K562 (cell line): ENCODE results near the gene ACOX1. TPM values are rescaled to one million over a fixed set of nuclear protein-coding genes. Genes with fewer than 3 reads are reported as not detected.

ENCODE experiments used
- CREB1 ChIP-seq, 2 experiments: sonication (generic) in 1 of 2; formaldehyde crosslinking in 1 of 2; IDR thresholded peaks; 2 replicates each; pipeline versions ENCODE4 v1.6.1 to v1.8.0; 2012 to 2022; ENCODE audit warnings: inconsistent platforms in 1 of 2, mild to moderate bottlenecking in 1 of 2, missing genetic modification reagents in 1 of 2, moderate library complexity in 1 of 2
- EP400 ChIP-seq: fragments of 450-650 bp; IDR thresholded peaks from 2 replicates; pipeline ENCODE4 v1.6.1; 2017; ENCODE audit warnings: antibody characterized with exemption, mild to moderate bottlenecking, moderate library complexity
- GABPB2 ChIP-seq: fragments of 250-450 bp; sonication (Bioruptor Pico); conservative IDR thresholded peaks from 2 replicates; pipeline ENCODE4 v1.5.1; 2021; ENCODE audit warnings: mild to moderate bottlenecking
- HDAC6 ChIP-seq: IDR thresholded peaks from 2 replicates; pipeline ENCODE4 v1.6.1; 2012; ENCODE audit warnings: low read depth, mild to moderate bottlenecking, control low read depth, inconsistent platforms, low read length, moderate library complexity
- L3MBTL2 ChIP-seq: fragments of 450-650 bp; IDR thresholded peaks from 2 replicates; pipeline ENCODE4 v1.6.1; 2016; ENCODE audit warnings: mild to moderate bottlenecking, moderate library complexity
- MTA3 ChIP-seq: fragments of 450-650 bp; formaldehyde crosslinking; IDR thresholded peaks from 2 replicates; pipeline ENCODE4 v1.6.1; 2017; ENCODE audit warnings: mild to moderate bottlenecking, borderline replicate concordance
- NUFIP1 ChIP-seq: fragments of 450-650 bp; IDR thresholded peaks from 2 replicates; pipeline ENCODE4 v1.6.1; 2018; ENCODE audit not compliant: partially characterized antibody
- PRPF4 ChIP-seq: fragments of 200-400 bp; formaldehyde crosslinking; IDR thresholded peaks from one replicate; pipeline ENCODE4 v1.6.1; 2017; ENCODE audit warnings: low read length, low read depth, mild to moderate bottlenecking; ENCODE audit not compliant: insufficient read depth, poor library complexity, severe bottlenecking
- RBM15 ChIP-seq: fragments of 200-400 bp; formaldehyde crosslinking; IDR thresholded peaks from 2 replicates; pipeline ENCODE4 v1.6.1; 2018; ENCODE audit warnings: mild to moderate bottlenecking, low read length, moderate library complexity; ENCODE audit not compliant: insufficient read depth
- RBM22 ChIP-seq: fragments of 200-400 bp; formaldehyde crosslinking; IDR thresholded peaks from 2 replicates; pipeline ENCODE4 v1.6.1; 2018; ENCODE audit warnings: low read length, low read depth; ENCODE audit not compliant: poor library complexity, severe bottlenecking
- SNRNP70 ChIP-seq: fragments of 200-400 bp; formaldehyde crosslinking; optimal IDR thresholded peaks from 2 replicates; pipeline ENCODE3; 2017; ENCODE audit warnings: low read depth, low read length
- TBP ChIP-seq: optimal IDR thresholded peaks from 2 replicates; pipeline ENCODE3; 2011; ENCODE audit warnings: low read depth, low read length, improper control_type of control experiment
- ZBTB7A ChIP-seq: IDR thresholded peaks from 2 replicates; pipeline ENCODE4 v1.6.1; 2011; ENCODE audit warnings: low read depth, mild to moderate bottlenecking, low read length, moderate library complexity, borderline replicate concordance; ENCODE audit not compliant: control insufficient read depth
- ZFP30 ChIP-seq: fragments of 250-450 bp; sonication (Bioruptor Pico); IDR thresholded peaks from 2 replicates; pipeline ENCODE4 v1.8.0; 2022; ENCODE audit warnings: moderate library complexity, mild to moderate bottlenecking, inconsistent platforms, borderline replicate concordance
- polyA plus RNA-seq, 8 experiments: library from polyadenylated mRNA; depleted of rRNA in 4 of 8; stranded (reverse) in 5 of 8; unstranded in 3 of 8; fragments of >200 nt; fragmentation: Nextera tagmentation in 2 of 8; fragmentation: Illumina TruSeq in 1 of 8; extraction: Ambion mirVana in 2 of 8; extraction: Trizol in 1 of 8; gene quantifications; 2 replicates each; pipeline versions ENCODE4 v1.2.1 to v1.2.3, GENCODE V29; 2011 to 2014; ENCODE audit warnings: inconsistent platforms in 1 of 8, missing spikeins in 1 of 8
- total RNA-seq, 7 experiments: library from RNA; depleted of rRNA in 6 of 7; stranded (reverse); fragments of >200 nt in 6 of 7; fragmentation: Illumina TruSeq in 2 of 7; extraction: Trizol in 2 of 7; gene quantifications; 2 replicates each; pipeline versions ENCODE4 v1.2.1 to v1.2.3, GENCODE V29; 2011 to 2021; ENCODE audit warnings: low replicate concordance in 1 of 7
- TF ChIP-seq, protein P1 (sequence below), 2 experiments: fragments of 450-650 bp in 1 of 2; IDR thresholded peaks; 2 replicates each; pipeline ENCODE4 v1.6.1; 2011 to 2017; ENCODE audit warnings: low read depth in 2 of 2, antibody characterized with exemption in 1 of 2, borderline replicate concordance in 1 of 2, low read length in 1 of 2, mild to moderate bottlenecking in 1 of 2, mixed read lengths in 1 of 2; ENCODE audit not compliant: control insufficient read depth in 1 of 2
- TF ChIP-seq, protein P2 (sequence below): fragments of 250-450 bp; sonication (Bioruptor Pico); IDR thresholded peaks from 2 replicates; pipeline ENCODE4 v1.5.0; 2022; ENCODE audit warnings: mild to moderate bottlenecking
- TF ChIP-seq, protein P3 (sequence below): fragments of 450-650 bp; formaldehyde crosslinking; IDR thresholded peaks from 2 replicates; pipeline ENCODE4 v1.4.0; 2022; ENCODE audit warnings: missing genetic modification characterization
- TF ChIP-seq, protein P4 (sequence below): sonication (generic); formaldehyde crosslinking; IDR thresholded peaks from 2 replicates; pipeline ENCODE4 v1.8.1; 2023; ENCODE audit warnings: mild to moderate bottlenecking, missing genetic modification reagents

ACOX1 gene
- total and polyA plus RNA-seq, 9 of the 15 experiments (the other 6 are each of a cell fraction or from before 2014, with no cell fraction given) = 7.8 to 24.1 (median 14.5) TPM

DNA sequence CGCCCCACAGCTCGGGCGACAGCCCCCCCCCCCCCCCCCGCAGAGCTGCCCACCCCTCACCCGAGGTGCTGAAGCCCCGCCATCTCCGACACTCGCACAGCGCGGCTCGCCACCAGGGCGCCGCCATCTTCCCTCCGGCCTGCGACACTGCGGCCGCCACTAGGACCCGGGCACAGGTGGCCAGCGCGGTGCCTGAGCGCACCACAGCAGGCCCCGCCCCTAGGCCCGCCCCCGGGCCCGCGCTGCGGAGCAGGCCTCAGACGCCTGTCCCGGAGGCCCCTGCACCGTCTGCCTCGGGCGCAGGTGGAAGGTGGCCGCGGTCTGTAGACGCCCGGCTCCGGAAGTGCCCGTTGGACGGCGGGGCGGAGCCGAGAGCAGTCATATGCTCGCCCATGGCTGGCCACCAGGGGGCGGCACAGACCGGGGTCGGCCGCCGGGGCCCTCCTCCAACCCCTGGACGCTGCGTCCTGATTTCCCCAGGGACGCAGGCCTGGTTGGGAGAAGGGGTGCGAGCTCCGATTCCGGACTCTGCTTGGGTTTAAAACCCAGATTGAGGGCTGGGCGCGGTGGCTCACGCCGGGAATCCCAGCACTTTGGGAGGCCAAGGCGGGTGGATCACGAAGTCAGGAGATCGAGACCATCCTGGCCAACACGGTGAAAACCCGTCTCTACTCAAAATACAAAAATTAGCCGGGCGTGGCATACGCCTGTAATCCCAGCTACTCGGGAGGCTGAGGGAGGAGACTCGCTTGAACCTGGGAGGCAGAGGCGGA is 74.0 kb downstream of the ACOX1 start, which contains the start of gene MRPL38 (continued):
- TF ChIP-seq, protein P1, sequence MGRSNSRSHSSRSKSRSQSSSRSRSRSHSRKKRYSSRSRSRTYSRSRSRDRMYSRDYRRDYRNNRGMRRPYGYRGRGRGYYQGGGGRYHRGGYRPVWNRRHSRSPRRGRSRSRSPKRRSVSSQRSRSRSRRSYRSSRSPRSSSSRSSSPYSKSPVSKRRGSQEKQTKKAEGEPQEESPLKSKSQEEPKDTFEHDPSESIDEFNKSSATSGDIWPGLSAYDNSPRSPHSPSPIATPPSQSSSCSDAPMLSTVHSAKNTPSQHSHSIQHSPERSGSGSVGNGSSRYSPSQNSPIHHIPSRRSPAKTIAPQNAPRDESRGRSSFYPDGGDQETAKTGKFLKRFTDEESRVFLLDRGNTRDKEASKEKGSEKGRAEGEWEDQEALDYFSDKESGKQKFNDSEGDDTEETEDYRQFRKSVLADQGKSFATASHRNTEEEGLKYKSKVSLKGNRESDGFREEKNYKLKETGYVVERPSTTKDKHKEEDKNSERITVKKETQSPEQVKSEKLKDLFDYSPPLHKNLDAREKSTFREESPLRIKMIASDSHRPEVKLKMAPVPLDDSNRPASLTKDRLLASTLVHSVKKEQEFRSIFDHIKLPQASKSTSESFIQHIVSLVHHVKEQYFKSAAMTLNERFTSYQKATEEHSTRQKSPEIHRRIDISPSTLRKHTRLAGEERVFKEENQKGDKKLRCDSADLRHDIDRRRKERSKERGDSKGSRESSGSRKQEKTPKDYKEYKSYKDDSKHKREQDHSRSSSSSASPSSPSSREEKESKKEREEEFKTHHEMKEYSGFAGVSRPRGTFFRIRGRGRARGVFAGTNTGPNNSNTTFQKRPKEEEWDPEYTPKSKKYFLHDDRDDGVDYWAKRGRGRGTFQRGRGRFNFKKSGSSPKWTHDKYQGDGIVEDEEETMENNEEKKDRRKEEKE (IDR thresholded peaks at IDR 0.05; ENCODE audit: borderline replicate concordance in 1 of 2, control insufficient read depth in 1 of 2, low read depth in 2 of 2, low read length in 1 of 2) = 0 out of 4 replicates have a peak, but pooled peaks of 1 of the 2 experiments have one; percentile 48
- TF ChIP-seq EP400 = peak; percentile 79
- TF ChIP-seq, protein P2, sequence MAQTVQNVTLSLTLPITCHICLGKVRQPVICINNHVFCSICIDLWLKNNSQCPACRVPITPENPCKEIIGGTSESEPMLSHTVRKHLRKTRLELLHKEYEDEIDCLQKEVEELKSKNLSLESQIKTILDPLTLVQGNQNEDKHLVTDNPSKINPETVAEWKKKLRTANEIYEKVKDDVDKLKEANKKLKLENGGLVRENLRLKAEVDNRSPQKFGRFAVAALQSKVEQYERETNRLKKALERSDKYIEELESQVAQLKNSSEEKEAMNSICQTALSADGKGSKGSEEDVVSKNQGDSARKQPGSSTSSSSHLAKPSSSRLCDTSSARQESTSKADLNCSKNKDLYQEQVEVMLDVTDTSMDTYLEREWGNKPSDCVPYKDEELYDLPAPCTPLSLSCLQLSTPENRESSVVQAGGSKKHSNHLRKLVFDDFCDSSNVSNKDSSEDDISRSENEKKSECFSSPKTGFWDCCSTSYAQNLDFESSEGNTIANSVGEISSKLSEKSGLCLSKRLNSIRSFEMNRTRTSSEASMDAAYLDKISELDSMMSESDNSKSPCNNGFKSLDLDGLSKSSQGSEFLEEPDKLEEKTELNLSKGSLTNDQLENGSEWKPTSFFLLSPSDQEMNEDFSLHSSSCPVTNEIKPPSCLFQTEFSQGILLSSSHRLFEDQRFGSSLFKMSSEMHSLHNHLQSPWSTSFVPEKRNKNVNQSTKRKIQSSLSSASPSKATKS (CRISPR knock-in tag) = no peak
- TF ChIP-seq GABPB2 (CRISPR knock-in tag) = no peak
- TF ChIP-seq NUFIP1 = no peak
- no peak for TF ChIP-seq RBM22
- TF ChIP-seq HDAC6 = no peak
- peak; percentile 70; the same call in 1 of the 2 replicates for TF ChIP-seq ZBTB7A
- TF ChIP-seq, protein P3, sequence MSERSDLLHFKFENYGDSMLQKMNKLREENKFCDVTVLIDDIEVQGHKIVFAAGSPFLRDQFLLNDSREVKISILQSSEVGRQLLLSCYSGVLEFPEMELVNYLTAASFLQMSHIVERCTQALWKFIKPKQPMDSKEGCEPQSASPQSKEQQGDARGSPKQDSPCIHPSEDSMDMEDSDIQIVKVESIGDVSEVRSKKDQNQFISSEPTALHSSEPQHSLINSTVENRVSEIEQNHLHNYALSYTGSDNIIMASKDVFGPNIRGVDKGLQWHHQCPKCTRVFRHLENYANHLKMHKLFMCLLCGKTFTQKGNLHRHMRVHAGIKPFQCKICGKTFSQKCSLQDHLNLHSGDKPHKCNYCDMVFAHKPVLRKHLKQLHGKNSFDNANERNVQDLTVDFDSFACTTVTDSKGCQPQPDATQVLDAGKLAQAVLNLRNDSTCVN (CRISPR knock-in tag) = no peak
- peak; percentile 84 for TF ChIP-seq MTA3
- TF ChIP-seq SNRNP70 = no peak
- TF ChIP-seq TBP = peak; percentile 81
- TF ChIP-seq PRPF4 = no peak
- TF ChIP-seq, protein P4, sequence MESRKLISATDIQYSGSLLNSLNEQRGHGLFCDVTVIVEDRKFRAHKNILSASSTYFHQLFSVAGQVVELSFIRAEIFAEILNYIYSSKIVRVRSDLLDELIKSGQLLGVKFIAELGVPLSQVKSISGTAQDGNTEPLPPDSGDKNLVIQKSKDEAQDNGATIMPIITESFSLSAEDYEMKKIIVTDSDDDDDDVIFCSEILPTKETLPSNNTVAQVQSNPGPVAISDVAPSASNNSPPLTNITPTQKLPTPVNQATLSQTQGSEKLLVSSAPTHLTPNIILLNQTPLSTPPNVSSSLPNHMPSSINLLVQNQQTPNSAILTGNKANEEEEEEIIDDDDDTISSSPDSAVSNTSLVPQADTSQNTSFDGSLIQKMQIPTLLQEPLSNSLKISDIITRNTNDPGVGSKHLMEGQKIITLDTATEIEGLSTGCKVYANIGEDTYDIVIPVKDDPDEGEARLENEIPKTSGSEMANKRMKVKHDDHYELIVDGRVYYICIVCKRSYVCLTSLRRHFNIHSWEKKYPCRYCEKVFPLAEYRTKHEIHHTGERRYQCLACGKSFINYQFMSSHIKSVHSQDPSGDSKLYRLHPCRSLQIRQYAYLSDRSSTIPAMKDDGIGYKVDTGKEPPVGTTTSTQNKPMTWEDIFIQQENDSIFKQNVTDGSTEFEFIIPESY = peak; percentile 91
- peak; percentile 88 for TF ChIP-seq L3MBTL2
- no peak for TF ChIP-seq RBM15
- no peak for TF ChIP-seq ZFP30
- TF ChIP-seq CREB1 (IDR thresholded peaks at IDR 0.05) = peak; percentile 54; the same call in 1 of the 2 replicates
- TF ChIP-seq CREB1 (CRISPR knock-in tag; IDR thresholded peaks at IDR 0.05) = peak; percentile 77
